ENCODE data around the gene OR51M1.
"Not testable (repeated sequence)": the region's sequence is repeated elsewhere in the genome, so short reads cannot be mapped to it uniquely, and the experiment has no call there.

OR51M1 gene

GRCh38 chr11:5356031-5356430, 27.6 kb upstream of the OR51M1 start:
- not testable (repeated sequence) for H2BK120ac ChIP-seq (ENCODE audit: low read depth, low read length); H3K79me1 ChIP-seq (ENCODE audit: low read length); H3K27ac ChIP-seq (ENCODE audit: low read depth, low read length); H3K79me2 ChIP-seq (ENCODE audit: control insufficient read depth, insufficient read depth, low read length); H2BK5ac ChIP-seq (ENCODE audit: low read length); DNase-seq; H3K27me3 ChIP-seq (ENCODE audit: insufficient read depth, low read length, poor library complexity); H3K9ac ChIP-seq (ENCODE audit: low read length); H3K4me3 ChIP-seq (ENCODE audit: low read length); H4K5ac ChIP-seq (ENCODE audit: low read length); H3K23ac ChIP-seq (ENCODE audit: low read length); H3K36me3 ChIP-seq (ENCODE audit: control insufficient read depth, insufficient read depth, low read length); H3K4ac ChIP-seq (ENCODE audit: low read depth, low read length); H3K18ac ChIP-seq (ENCODE audit: low read length); H2AK5ac ChIP-seq (ENCODE audit: low read length); H2BK15ac ChIP-seq (replicated peaks; ENCODE audit: low read depth); H3K4me2 ChIP-seq (ENCODE audit: low read length); H4K8ac ChIP-seq (ENCODE audit: low read depth, low read length); H3K56ac ChIP-seq (ENCODE audit: low read length); H3K4me1 ChIP-seq (ENCODE audit: control insufficient read depth, low read depth, low read length)
- WGBS (ENCODE audit: extremely low coverage, insufficient coverage, low lambda C conversion rate): no CpG with 5 or more reads among the region's 5 CpGs

GRCh38 chr11:5362017-5362625, 21.5 kb upstream of the OR51M1 start:
- Histone ChIP-seq H3K4ac (ENCODE audit: low read depth, low read length) (no peak overlapping the region), H3K4me3 (ENCODE audit: low read length) (no peak overlapping the region), H4K5ac (ENCODE audit: low read length) (no peak overlapping the region), H3K36me3 (ENCODE audit: control insufficient read depth, insufficient read depth, low read length) (no peaks in the 10 kb centered on the region), H2BK5ac (ENCODE audit: low read length) (no peak overlapping the region), H4K8ac (ENCODE audit: low read depth, low read length) (no peak overlapping the region), H3K56ac (ENCODE audit: low read length) (no peak overlapping the region), H3K79me1 (ENCODE audit: low read length) (no peaks in the 10 kb centered on the region), H3K23ac (ENCODE audit: low read length) (no peak overlapping the region), H3K9ac (ENCODE audit: low read length) (no peak overlapping the region), H3K18ac (ENCODE audit: low read length) (no peak overlapping the region), H2BK120ac (ENCODE audit: low read depth, low read length) (peak overlapping the region; percentile 61), H3K4me2 (ENCODE audit: low read length) (no peak overlapping the region), H3K79me2 (ENCODE audit: control insufficient read depth, insufficient read depth, low read length) (no peaks in the 10 kb centered on the region), H3K27me3 (ENCODE audit: insufficient read depth, low read length, poor library complexity) (no peaks in the 10 kb centered on the region), H3K4me1 (ENCODE audit: control insufficient read depth, low read depth, low read length) (no peaks in the 10 kb centered on the region), H3K27ac (ENCODE audit: low read depth, low read length) (peak overlapping the region; percentile 36), H2AK5ac (ENCODE audit: low read length) (no peak overlapping the region), H2BK15ac (replicated peaks; ENCODE audit: low read depth) (no peak overlapping the region)
- no CpG with 5 or more reads among the region's 3 CpGs for WGBS (ENCODE audit: extremely low coverage, insufficient coverage, low lambda C conversion rate)
- DNase-seq: peak; percentile 59

GRCh38 chr11:5363679-5364078, 19.9 kb upstream of the OR51M1 start:
- Histone ChIP-seq H3K4me1 (ENCODE audit: control insufficient read depth, low read depth, low read length) (no peaks in the 10 kb centered on the region), H3K27ac (ENCODE audit: low read depth, low read length) (no peak overlapping the region), H3K36me3 (ENCODE audit: control insufficient read depth, insufficient read depth, low read length) (no peaks in the 10 kb centered on the region), H3K4me2 (ENCODE audit: low read length) (no peak overlapping the region), H4K5ac (ENCODE audit: low read length) (no peak overlapping the region), H3K4ac (ENCODE audit: low read depth, low read length) (no peak overlapping the region), H3K4me3 (ENCODE audit: low read length) (no peak overlapping the region), H2BK120ac (ENCODE audit: low read depth, low read length) (no peak overlapping the region), H3K23ac (ENCODE audit: low read length) (no peak overlapping the region), H2AK5ac (ENCODE audit: low read length) (no peak overlapping the region), H2BK5ac (ENCODE audit: low read length) (no peak overlapping the region), H4K8ac (ENCODE audit: low read depth, low read length) (no peak overlapping the region), H3K56ac (ENCODE audit: low read length) (no peak overlapping the region), H3K79me1 (ENCODE audit: low read length) (no peaks in the 10 kb centered on the region), H3K18ac (ENCODE audit: low read length) (no peak overlapping the region), H3K9ac (ENCODE audit: low read length) (no peak overlapping the region), H3K27me3 (ENCODE audit: insufficient read depth, low read length, poor library complexity) (no peaks in the 10 kb centered on the region), H2BK15ac (replicated peaks; ENCODE audit: low read depth) (no peak overlapping the region), H3K79me2 (ENCODE audit: control insufficient read depth, insufficient read depth, low read length) (no peaks in the 10 kb centered on the region)
- DNase-seq: no peak
- no CpG with 5 or more reads among the region's 1 CpG for WGBS (ENCODE audit: extremely low coverage, insufficient coverage, low lambda C conversion rate)

- Histone ChIP-seq H3K56ac (ENCODE audit: low read length) (no peak overlapping the region), H4K8ac (ENCODE audit: low read depth, low read length) (no peak overlapping the region), H3K4me2 (ENCODE audit: low read length) (no peak overlapping the region), H3K9ac (ENCODE audit: low read length) (no peak overlapping the region), H3K4me3 (ENCODE audit: low read length) (no peak overlapping the region), H3K18ac (ENCODE audit: low read length) (no peak overlapping the region), H2BK5ac (ENCODE audit: low read length) (no peak overlapping the region), H2AK5ac (ENCODE audit: low read length) (no peak overlapping the region), H3K27ac (ENCODE audit: low read depth, low read length) (no peak overlapping the region), H3K4ac (ENCODE audit: low read depth, low read length) (no peak overlapping the region), H2BK120ac (ENCODE audit: low read depth, low read length) (no peak overlapping the region), H3K79me2 (ENCODE audit: control insufficient read depth, insufficient read depth, low read length) (no peaks in the 10 kb centered on the region), H3K36me3 (ENCODE audit: control insufficient read depth, insufficient read depth, low read length) (no peaks in the 10 kb centered on the region), H3K23ac (ENCODE audit: low read length) (no peak overlapping the region), H3K79me1 (ENCODE audit: low read length) (no peaks in the 10 kb centered on the region), H2BK15ac (replicated peaks; ENCODE audit: low read depth) (no peak overlapping the region), H4K5ac (ENCODE audit: low read length) (no peak overlapping the region), H3K27me3 (ENCODE audit: insufficient read depth, low read length, poor library complexity) (no peaks in the 10 kb centered on the region), H3K4me1 (ENCODE audit: control insufficient read depth, low read depth, low read length) (no peaks in the 10 kb centered on the region)
- no peak for DNase-seq
- WGBS (ENCODE audit: extremely low coverage, insufficient coverage, low lambda C conversion rate): no CpG with 5 or more reads among the region's 2 CpGs
Observed at GRCh38 chr11:5364214-5364613, 19.4 kb upstream of the OR51M1 start.

- not testable (repeated sequence) for H3K36me3 ChIP-seq (ENCODE audit: control insufficient read depth, insufficient read depth, low read length); H3K4me2 ChIP-seq (ENCODE audit: low read length); H2BK120ac ChIP-seq (ENCODE audit: low read depth, low read length); H3K79me2 ChIP-seq (ENCODE audit: control insufficient read depth, insufficient read depth, low read length); H3K56ac ChIP-seq (ENCODE audit: low read length); H3K4me1 ChIP-seq (ENCODE audit: control insufficient read depth, low read depth, low read length); H3K4me3 ChIP-seq (ENCODE audit: low read length); H3K9ac ChIP-seq (ENCODE audit: low read length); DNase-seq; H2BK15ac ChIP-seq (replicated peaks; ENCODE audit: low read depth); H2AK5ac ChIP-seq (ENCODE audit: low read length); H3K27ac ChIP-seq (ENCODE audit: low read depth, low read length); H4K5ac ChIP-seq (ENCODE audit: low read length); H3K27me3 ChIP-seq (ENCODE audit: insufficient read depth, low read length, poor library complexity); H3K4ac ChIP-seq (ENCODE audit: low read depth, low read length); H2BK5ac ChIP-seq (ENCODE audit: low read length); H4K8ac ChIP-seq (ENCODE audit: low read depth, low read length); H3K23ac ChIP-seq (ENCODE audit: low read length); H3K79me1 ChIP-seq (ENCODE audit: low read length); H3K18ac ChIP-seq (ENCODE audit: low read length)
- WGBS (ENCODE audit: extremely low coverage, insufficient coverage, low lambda C conversion rate): no CpG with 5 or more reads among the region's 6 CpGs
Observed at GRCh38 chr11:5366365-5366764, 17.2 kb upstream of the OR51M1 start.

GRCh38 chr11:5366856-5367255, 16.8 kb upstream of the OR51M1 start:
- no peak overlapping the region for H3K56ac ChIP-seq (ENCODE audit: low read length)
- no peaks in the 10 kb centered on the region for H3K79me2 ChIP-seq (ENCODE audit: control insufficient read depth, insufficient read depth, low read length)
- no peak overlapping the region for H3K18ac ChIP-seq (ENCODE audit: low read length)
- H3K4me3 ChIP-seq (ENCODE audit: low read length): no peak overlapping the region
- no peak overlapping the region for H2BK15ac ChIP-seq (replicated peaks; ENCODE audit: low read depth)
- no peaks in the 10 kb centered on the region for H3K79me1 ChIP-seq (ENCODE audit: low read length)
- H3K4me1 ChIP-seq (ENCODE audit: control insufficient read depth, low read depth, low read length): no peaks in the 10 kb centered on the region
- no peak overlapping the region for H3K23ac ChIP-seq (ENCODE audit: low read length)
- H2BK5ac ChIP-seq (ENCODE audit: low read length): no peak overlapping the region
- no peak overlapping the region for H4K8ac ChIP-seq (ENCODE audit: low read depth, low read length)
- no peaks in the 10 kb centered on the region for H3K36me3 ChIP-seq (ENCODE audit: control insufficient read depth, insufficient read depth, low read length)
- no peak overlapping the region for H4K5ac ChIP-seq (ENCODE audit: low read length)
- no peak overlapping the region for H2BK120ac ChIP-seq (ENCODE audit: low read depth, low read length)
- no peaks in the 10 kb centered on the region for H3K27me3 ChIP-seq (ENCODE audit: insufficient read depth, low read length, poor library complexity)
- peak overlapping the region; percentile 20 for H2AK5ac ChIP-seq (ENCODE audit: low read length)
- H3K9ac ChIP-seq (ENCODE audit: low read length): no peak overlapping the region
- no CpG with 5 or more reads among the region's 1 CpG for WGBS (ENCODE audit: extremely low coverage, insufficient coverage, low lambda C conversion rate)
- no peak overlapping the region for H3K4me2 ChIP-seq (ENCODE audit: low read length)
- H3K27ac ChIP-seq (ENCODE audit: low read depth, low read length): no peak overlapping the region
- H3K4ac ChIP-seq (ENCODE audit: low read depth, low read length): no peak overlapping the region
- peak; percentile 65 for DNase-seq
